Measurements from ENCODE around the gene KIRREL1. TPM values are rescaled to one million over a fixed set of nuclear protein-coding genes. Genes with fewer than 3 reads are reported as not detected.

The KIRREL1 gene
- total RNA-seq, 1 experiment from 2014 or later, result 30.5 TPM

DNA sequence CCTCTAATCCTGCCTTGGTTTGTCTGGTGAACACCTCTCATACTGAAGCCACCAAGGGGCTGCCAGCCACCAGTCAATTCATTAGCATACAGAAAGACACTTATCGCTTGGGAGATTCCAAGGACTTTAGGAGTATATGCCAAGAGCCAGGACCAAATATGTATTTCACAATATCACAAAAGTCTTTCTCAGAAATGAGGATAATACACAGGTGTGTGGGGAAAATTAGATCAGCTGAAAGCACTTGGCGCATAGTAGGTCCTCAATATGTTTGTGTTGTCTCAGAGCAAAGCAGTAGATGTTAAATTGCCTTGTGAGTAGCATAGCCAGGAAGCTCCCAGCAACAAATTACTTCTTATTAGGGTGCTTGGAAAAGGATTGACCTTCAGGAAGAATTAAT is 34.1 kb downstream of the KIRREL1 start:
- peaks cover 8 to 15% (median 10%) of the 10 kb centered on the region in 3 experiments for H3K36me3 Mint-ChIP-seq (ENCODE audit: insufficient read depth in 1 of 3, low read depth in 3 of 3)
- peaks cover 7% of the 10 kb centered on the region; the same call in 1 of the 2 replicates for H3K4me1 ChIP-seq (ENCODE audit: insufficient read depth, low read length)
- TF ChIP-seq, protein P1, sequence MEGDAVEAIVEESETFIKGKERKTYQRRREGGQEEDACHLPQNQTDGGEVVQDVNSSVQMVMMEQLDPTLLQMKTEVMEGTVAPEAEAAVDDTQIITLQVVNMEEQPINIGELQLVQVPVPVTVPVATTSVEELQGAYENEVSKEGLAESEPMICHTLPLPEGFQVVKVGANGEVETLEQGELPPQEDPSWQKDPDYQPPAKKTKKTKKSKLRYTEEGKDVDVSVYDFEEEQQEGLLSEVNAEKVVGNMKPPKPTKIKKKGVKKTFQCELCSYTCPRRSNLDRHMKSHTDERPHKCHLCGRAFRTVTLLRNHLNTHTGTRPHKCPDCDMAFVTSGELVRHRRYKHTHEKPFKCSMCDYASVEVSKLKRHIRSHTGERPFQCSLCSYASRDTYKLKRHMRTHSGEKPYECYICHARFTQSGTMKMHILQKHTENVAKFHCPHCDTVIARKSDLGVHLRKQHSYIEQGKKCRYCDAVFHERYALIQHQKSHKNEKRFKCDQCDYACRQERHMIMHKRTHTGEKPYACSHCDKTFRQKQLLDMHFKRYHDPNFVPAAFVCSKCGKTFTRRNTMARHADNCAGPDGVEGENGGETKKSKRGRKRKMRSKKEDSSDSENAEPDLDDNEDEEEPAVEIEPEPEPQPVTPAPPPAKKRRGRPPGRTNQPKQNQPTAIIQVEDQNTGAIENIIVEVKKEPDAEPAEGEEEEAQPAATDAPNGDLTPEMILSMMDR (conservative IDR thresholded peaks at IDR 0.05), result no peak
- H3K14ac ChIP-seq (ENCODE audit: insufficient read depth, low read length), result no peak overlapping the region
- no peak overlapping the region for H4K91ac ChIP-seq (ENCODE audit: insufficient read length, low read depth, low read length)
- no peak overlapping the region for H3K56ac ChIP-seq (ENCODE audit: insufficient read length, low read depth, low read length)
- H3K9ac ChIP-seq (ENCODE audit: extremely low read depth, insufficient read length, low read length), result no peak overlapping the region
- H3K4ac ChIP-seq (ENCODE audit: low read depth, low read length), result no peak overlapping the region
- H3K9me3 ChIP-seq (ENCODE audit: control insufficient read depth, low read depth, low read length), result no peaks in the 10 kb centered on the region
- no peaks in the 10 kb centered on the region for H3K27me3 Mint-ChIP-seq (ENCODE audit: low read depth)
- no peak overlapping the region for H2BK120ac ChIP-seq (ENCODE audit: low read depth, low read length, poor library complexity, severe bottlenecking)
- no peak overlapping the region for H2AK5ac ChIP-seq (ENCODE audit: insufficient read length, low read length)
- no CpG with 5 or more reads among the region's 2 CpGs for WGBS (ENCODE audit: extremely low coverage, insufficient read length, low lambda C conversion rate)
- H3K27ac ChIP-seq (ENCODE audit: insufficient read length, low read depth, low read length), result no peak overlapping the region
- no peaks in the 10 kb centered on the region for H3K23me2 ChIP-seq (ENCODE audit: insufficient read length, low read depth, low read length, poor library complexity, severe bottlenecking)
- H3K23ac ChIP-seq (ENCODE audit: insufficient read length, low read depth, low read length), result no peak overlapping the region
- no peak overlapping the region for H2AFZ ChIP-seq (ENCODE audit: low read length)
- peaks cover 28 to 31% of the 10 kb centered on the region in 2 experiments for H3K4me1 Mint-ChIP-seq
- H3K4me2 ChIP-seq (ENCODE audit: insufficient read depth, insufficient read length, low read length), result no peak overlapping the region
- no peak overlapping the region for H3K18ac ChIP-seq (ENCODE audit: insufficient read length, low read depth, low read length)
- no peak overlapping the region for H3T11ph ChIP-seq (ENCODE audit: low read length)
- H4K20me1 ChIP-seq (ENCODE audit: control insufficient read depth, insufficient read depth, insufficient read length), result no peaks in the 10 kb centered on the region
- H3K79me2 ChIP-seq (ENCODE audit: insufficient read depth, low read length), result no peaks in the 10 kb centered on the region
- H3K27me3 ChIP-seq (ENCODE audit: insufficient read depth, low read length), result no peaks in the 10 kb centered on the region; the same call in 1 of the 2 replicates
- no peak overlapping the region for H4K8ac ChIP-seq (replicated peaks; ENCODE audit: insufficient read length, low read depth, low read length)
- H3K27ac Mint-ChIP-seq, result no peak overlapping the region
- no peak overlapping the region for H2BK12ac ChIP-seq (ENCODE audit: insufficient read length, low read depth, low read length)
- no peak overlapping the region for H3K4me3 Mint-ChIP-seq
- no peaks in the 10 kb centered on the region for H3K9me3 Mint-ChIP-seq
- H2BK15ac ChIP-seq (ENCODE audit: low read depth, low read length), result no peak overlapping the region
- no peak overlapping the region for H2BK20ac ChIP-seq (ENCODE audit: low read depth, low read length, poor library complexity, severe bottlenecking)
- no peak overlapping the region for H2BK5ac ChIP-seq (ENCODE audit: insufficient read length, low read length)
- H4K5ac ChIP-seq (ENCODE audit: insufficient read length, low read depth, low read length), result no peak overlapping the region
- no peak for DNase-seq
- H3K79me1 ChIP-seq (ENCODE audit: insufficient read depth, low read depth, low read length, poor library complexity, severe bottlenecking), result no peaks in the 10 kb centered on the region

Data from H9 (cell line).